ENCODE results near the gene MFAP4.

DNA sequence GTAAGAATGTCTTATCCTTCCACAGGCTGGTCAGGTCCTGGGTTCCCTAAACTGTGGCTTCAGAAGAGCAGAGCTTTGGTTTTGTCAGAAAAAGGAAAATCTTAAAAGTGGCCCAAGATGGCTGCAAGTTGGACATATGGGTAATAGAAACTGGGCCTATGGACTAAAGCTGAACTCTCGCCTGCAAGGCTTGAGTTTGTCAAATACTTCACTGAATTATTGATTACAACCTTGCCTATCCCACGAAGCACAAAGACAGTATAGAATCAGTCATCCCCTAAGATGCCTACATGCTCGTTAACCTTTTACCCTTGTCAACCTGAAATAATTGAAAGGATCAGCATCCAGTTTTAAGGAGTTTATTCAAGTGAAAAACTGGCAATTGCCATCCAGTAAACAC is 44.7 kb upstream of the MFAP4 start:
- TF ChIP-seq, protein P1, sequence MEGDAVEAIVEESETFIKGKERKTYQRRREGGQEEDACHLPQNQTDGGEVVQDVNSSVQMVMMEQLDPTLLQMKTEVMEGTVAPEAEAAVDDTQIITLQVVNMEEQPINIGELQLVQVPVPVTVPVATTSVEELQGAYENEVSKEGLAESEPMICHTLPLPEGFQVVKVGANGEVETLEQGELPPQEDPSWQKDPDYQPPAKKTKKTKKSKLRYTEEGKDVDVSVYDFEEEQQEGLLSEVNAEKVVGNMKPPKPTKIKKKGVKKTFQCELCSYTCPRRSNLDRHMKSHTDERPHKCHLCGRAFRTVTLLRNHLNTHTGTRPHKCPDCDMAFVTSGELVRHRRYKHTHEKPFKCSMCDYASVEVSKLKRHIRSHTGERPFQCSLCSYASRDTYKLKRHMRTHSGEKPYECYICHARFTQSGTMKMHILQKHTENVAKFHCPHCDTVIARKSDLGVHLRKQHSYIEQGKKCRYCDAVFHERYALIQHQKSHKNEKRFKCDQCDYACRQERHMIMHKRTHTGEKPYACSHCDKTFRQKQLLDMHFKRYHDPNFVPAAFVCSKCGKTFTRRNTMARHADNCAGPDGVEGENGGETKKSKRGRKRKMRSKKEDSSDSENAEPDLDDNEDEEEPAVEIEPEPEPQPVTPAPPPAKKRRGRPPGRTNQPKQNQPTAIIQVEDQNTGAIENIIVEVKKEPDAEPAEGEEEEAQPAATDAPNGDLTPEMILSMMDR (IDR thresholded peaks at IDR 0.05; ENCODE audit: insufficient read depth, low read depth, low read length), result no peak
- TF ChIP-seq EZH2 (IDR thresholded peaks at IDR 0.05; ENCODE audit: insufficient read depth, low read length), result no peak

Data from astrocyte (in vitro differentiated cells and primary cell).